ENCODE measurements around the gene TSC22D2.

Gene TSC22D2

DNA sequence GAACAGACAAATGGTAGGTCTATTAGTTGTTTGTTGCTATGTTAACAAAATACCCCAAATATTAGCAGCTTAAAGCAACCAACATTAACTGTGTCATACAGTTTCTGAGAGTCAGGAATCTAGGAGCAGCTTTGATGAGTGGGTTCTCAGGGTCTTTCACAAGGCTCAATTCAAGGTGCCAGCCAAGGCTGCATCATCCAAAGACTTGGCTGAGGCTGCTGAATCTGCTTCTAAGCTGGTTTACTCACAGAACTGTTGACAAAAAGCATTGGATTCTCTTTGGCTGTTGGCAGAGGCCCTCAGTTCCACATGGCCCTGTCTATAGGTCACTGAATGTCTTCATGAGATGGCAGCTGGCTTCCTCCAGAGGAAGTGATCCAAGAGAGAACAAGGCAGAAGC is 40.3 kb upstream of the TSC22D2 start:
- no peak for DNase-seq (ENCODE audit: low read depth)
- no peak overlapping the region for H3K4me3 ChIP-seq (ENCODE audit: low read depth, low read length)
- TF ChIP-seq, protein P1, sequence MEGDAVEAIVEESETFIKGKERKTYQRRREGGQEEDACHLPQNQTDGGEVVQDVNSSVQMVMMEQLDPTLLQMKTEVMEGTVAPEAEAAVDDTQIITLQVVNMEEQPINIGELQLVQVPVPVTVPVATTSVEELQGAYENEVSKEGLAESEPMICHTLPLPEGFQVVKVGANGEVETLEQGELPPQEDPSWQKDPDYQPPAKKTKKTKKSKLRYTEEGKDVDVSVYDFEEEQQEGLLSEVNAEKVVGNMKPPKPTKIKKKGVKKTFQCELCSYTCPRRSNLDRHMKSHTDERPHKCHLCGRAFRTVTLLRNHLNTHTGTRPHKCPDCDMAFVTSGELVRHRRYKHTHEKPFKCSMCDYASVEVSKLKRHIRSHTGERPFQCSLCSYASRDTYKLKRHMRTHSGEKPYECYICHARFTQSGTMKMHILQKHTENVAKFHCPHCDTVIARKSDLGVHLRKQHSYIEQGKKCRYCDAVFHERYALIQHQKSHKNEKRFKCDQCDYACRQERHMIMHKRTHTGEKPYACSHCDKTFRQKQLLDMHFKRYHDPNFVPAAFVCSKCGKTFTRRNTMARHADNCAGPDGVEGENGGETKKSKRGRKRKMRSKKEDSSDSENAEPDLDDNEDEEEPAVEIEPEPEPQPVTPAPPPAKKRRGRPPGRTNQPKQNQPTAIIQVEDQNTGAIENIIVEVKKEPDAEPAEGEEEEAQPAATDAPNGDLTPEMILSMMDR (IDR thresholded peaks at IDR 0.05; ENCODE audit: insufficient read depth, low read depth, low read length, missing control alignments) = no peak

DNA sequence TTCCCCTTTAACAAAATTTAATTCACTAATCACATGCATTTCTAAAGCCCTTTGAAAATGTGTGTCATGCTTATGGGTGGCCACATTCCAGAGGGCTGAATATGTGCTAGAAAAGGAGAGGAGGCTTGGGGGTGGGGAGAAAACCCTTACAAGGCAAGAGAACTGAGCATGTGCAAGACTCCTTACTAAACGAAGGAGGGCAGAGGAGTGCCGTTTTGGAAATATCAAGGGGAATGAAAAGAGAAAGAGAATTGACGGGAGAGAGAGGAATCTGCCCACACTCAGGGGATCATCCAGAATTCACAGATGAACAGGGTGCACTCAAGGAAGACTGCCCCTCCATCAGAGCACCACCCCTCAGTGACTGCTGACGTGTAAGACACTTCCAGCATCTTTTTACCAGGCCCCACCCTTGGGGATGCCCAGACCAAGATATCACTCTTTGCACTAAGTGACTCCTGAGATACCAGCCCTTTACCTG is 37.9 kb upstream of the TSC22D2 start:
- no peak for DNase-seq (ENCODE audit: low read depth)
- H3K4me3 ChIP-seq (ENCODE audit: low read depth, low read length) = no peak overlapping the region
- TF ChIP-seq, protein P1 (IDR thresholded peaks at IDR 0.05; ENCODE audit: insufficient read depth, low read depth, low read length, missing control alignments) = no peak

DNA sequence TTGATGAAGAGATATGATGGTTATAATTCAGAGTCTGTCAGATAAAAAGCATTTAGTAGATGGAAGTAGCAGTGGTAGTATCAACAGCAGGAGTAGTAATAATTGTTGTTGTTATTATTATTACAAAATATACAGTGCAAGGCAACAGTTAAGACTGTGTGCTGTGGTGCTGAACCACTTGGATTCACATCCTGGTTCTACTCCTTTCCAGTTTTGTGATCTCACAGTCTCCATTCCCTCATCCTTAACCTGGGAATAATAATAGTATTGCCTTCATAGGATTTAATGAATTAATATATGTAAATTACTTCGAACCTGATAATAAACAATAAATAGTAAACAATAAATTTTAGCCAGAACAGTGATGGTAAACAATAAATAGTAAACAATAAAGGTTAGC is 37.1 kb upstream of the TSC22D2 start:
- TF ChIP-seq, protein P1 (IDR thresholded peaks at IDR 0.05; ENCODE audit: insufficient read depth, low read depth, low read length, missing control alignments) = no peak
- H3K4me3 ChIP-seq (ENCODE audit: low read depth, low read length) = no peak overlapping the region
- no peak for DNase-seq (ENCODE audit: low read depth)

DNA sequence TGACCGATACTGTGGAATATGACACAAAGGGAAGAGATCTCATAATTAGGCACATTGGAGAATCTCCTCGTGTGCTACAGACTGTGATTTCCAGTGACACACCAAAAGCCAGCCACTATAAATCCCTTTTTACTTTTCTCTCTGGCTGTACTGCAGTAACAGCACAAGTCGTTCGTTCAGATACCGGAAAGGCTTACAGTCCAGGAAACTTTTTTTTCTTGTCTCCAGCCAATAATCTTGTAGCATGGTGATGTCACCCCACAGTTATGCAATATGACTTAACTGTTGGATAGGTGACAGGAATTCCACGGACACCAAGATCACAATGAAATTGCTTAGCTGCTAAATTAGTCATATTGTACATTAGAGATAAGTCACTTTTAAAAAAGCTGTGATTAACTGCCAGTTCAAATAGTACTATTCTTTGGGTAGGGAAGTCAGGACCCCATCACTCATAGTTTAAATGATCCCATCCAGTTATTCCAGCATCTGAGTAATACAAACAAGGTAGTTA is 36.3 kb upstream of the TSC22D2 start:
- no peak overlapping the region for H3K4me3 ChIP-seq (ENCODE audit: low read depth, low read length)
- TF ChIP-seq, protein P1 (IDR thresholded peaks at IDR 0.05; ENCODE audit: insufficient read depth, low read depth, low read length, missing control alignments) = no peak

DNA sequence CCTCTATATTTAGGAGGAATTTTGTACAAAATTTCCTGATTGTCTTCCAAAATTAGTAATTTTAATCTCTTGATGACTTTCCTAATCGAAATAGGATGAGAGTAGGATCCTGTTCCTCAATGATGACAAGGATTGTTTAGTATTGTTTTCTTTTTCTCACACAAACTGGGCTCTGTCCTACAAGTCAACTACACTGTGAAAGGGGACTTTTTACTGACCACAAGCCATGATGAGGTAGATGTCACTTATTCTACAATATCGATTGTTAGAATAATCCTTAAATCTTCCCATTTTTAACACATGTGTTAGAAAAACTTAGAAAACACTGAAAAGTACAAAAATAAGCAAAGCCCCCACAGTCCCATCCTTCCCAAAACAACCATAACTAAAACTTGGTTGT is 35.8 kb upstream of the TSC22D2 start:
- no peak for DNase-seq (ENCODE audit: low read depth)
- TF ChIP-seq, protein P1 (IDR thresholded peaks at IDR 0.05; ENCODE audit: insufficient read depth, low read depth, low read length, missing control alignments) = no peak
- H3K4me3 ChIP-seq (ENCODE audit: low read depth, low read length) = no peak overlapping the region

More for the DNA sequence above, 36.3 kb upstream of the TSC22D2 start:
- no peak for DNase-seq (ENCODE audit: low read depth)

DNA sequence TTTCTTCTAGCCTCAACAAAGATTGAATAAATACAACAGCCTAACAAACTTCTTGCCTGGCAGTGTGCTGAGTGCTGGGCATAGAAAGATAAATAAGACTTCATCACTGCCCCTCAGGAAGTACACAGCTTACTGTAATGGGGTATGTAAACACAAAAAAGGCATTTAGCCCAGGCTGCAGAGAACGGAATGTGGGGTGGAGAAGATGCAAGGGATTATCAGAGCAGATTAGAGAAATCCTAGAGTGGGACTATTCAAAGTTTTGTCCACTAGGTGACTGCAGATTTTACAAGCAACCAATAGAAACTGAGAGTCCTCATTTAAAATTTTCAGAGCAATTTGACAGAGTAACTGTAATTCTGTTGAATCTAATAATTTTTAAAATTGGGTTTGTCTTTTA is 35.4 kb upstream of the TSC22D2 start:
- no peak overlapping the region for H3K4me3 ChIP-seq (ENCODE audit: low read depth, low read length)
- peak; percentile 18 for DNase-seq (ENCODE audit: low read depth)
- TF ChIP-seq, protein P1 (IDR thresholded peaks at IDR 0.05; ENCODE audit: insufficient read depth, low read depth, low read length, missing control alignments) = peak; percentile 27

DNA sequence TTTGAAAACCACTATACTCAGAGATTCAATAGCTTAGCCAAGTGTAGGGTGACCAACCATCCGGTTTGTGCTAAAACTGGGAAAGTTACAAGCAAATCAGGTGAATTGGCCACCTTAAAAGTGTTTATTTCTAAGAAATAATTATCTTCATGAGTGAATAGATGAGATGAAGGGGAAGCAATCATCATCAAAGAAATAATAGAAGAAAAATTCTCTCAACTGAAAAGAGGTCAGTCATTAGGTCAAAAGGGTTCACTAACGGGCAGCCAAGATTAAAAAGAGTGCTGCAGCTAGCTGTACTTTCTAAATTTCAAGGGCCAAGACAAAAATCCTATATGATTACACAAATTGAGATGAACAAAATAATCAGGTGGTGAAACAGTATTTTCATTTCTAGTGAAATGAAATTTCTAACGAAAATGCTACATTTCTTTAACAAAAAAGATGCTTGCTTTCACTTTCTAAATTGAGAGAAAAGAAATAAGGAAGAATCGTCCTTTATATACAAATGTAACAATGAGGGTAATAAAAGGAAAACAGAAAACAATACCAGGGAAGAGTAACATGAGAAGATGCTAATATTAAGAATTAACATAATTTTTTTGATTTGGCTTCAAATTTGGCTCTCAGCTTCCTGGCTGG is 34.7 kb upstream of the TSC22D2 start:
- TF ChIP-seq, protein P1 (IDR thresholded peaks at IDR 0.05; ENCODE audit: insufficient read depth, low read depth, low read length, missing control alignments) = no peak
- DNase-seq (ENCODE audit: low read depth) = no peak
- H3K4me3 ChIP-seq (ENCODE audit: low read depth, low read length) = peak overlapping the region; percentile 27

Data from GM12865 (cell line).